Fibroblast of lung (primary cell): ENCODE data around the gene LPGAT1. TPM values are rescaled to one million over a fixed set of nuclear protein-coding genes. Genes with fewer than 3 reads are reported as not detected.
"Not testable (repeated sequence)": the region's sequence is repeated elsewhere in the genome, so short reads cannot be mapped to it uniquely, and the experiment has no call there.

Source experiments
- DNase-seq, 2 donors: peaks; one replicate each; pipeline versions ENCODE4 v3.0.0 to v3.0.0-alpha.2; 2010; ENCODE audit warnings: low read depth in 2 of 2
- H2AFZ ChIP-seq: 2 replicates; pipeline ENCODE4 v1.5.1; 2012; ENCODE audit warnings: low read length, control low read depth, inconsistent platforms
- H3K27ac ChIP-seq: 2 replicates; pipeline ENCODE4 v1.5.1; 2011; ENCODE audit warnings: low read length, control low read depth; ENCODE audit not compliant: insufficient read depth
- H3K27me3 ChIP-seq: 2 replicates; pipeline ENCODE4 v1.5.1; 2011; ENCODE audit warnings: mild to moderate bottlenecking, low read length; ENCODE audit not compliant: control insufficient read depth, insufficient read depth
- H3K36me3 ChIP-seq: 2 replicates; pipeline ENCODE4 v1.5.1; 2011; ENCODE audit warnings: low read length; ENCODE audit not compliant: control insufficient read depth, insufficient read depth
- H3K4me1 ChIP-seq: 2 replicates; pipeline ENCODE4 v1.5.1; 2011; ENCODE audit warnings: low read length; ENCODE audit not compliant: control insufficient read depth, insufficient read depth; ENCODE audit errors: extremely low read depth
- H3K4me2 ChIP-seq: 2 replicates; pipeline ENCODE4 v1.5.1; 2011; ENCODE audit warnings: low read length, control low read depth; ENCODE audit not compliant: insufficient read depth; ENCODE audit errors: extremely low read depth
- H3K4me3 ChIP-seq, 4 experiments: fragments of 200-600 bp in 1 of 4; sonication (generic) in 1 of 4; replicated peaks in 1 of 4; 2 replicates each; pipeline ENCODE4 v1.5.1; 2011 to 2016; ENCODE audit warnings: low read length in 4 of 4, low read depth in 3 of 4, mild to moderate bottlenecking in 3 of 4, control low read depth in 2 of 4, inconsistent platforms in 1 of 4, mixed read lengths in 1 of 4; ENCODE audit not compliant: insufficient read depth in 1 of 4; ENCODE audit errors: control extremely low read depth in 1 of 4
- H3K79me2 ChIP-seq: 2 replicates; pipeline ENCODE4 v1.5.1; 2012; ENCODE audit warnings: mild to moderate bottlenecking, low read length, inconsistent platforms; ENCODE audit not compliant: control insufficient read depth, insufficient read depth
- H3K9ac ChIP-seq: 2 replicates; pipeline ENCODE4 v1.5.1; 2011; ENCODE audit warnings: mild to moderate bottlenecking, low read length, control low read depth; ENCODE audit not compliant: insufficient read depth
- H3K9me3 ChIP-seq: 2 replicates; pipeline ENCODE4 v1.5.1; 2012; ENCODE audit warnings: low read depth, low read length; ENCODE audit not compliant: control insufficient read depth, insufficient read depth
- H4K20me1 ChIP-seq: 2 replicates; pipeline ENCODE4 v1.5.1; 2011; ENCODE audit warnings: low read length; ENCODE audit not compliant: control insufficient read depth, insufficient read depth; ENCODE audit errors: extremely low read depth
- CTCF ChIP-seq, 2 donors: IDR thresholded peaks in 1 of 2; conservative IDR thresholded peaks in 1 of 2; 1 replicate in 1 of 2; 2 replicates in 1 of 2; pipeline ENCODE4 v1.5.1; 2011 to 2012; ENCODE audit warnings: low read length in 2 of 2, control low read depth in 1 of 2, inconsistent platforms in 1 of 2, low read depth in 1 of 2, mild to moderate bottlenecking in 1 of 2
- EZH2 ChIP-seq: IDR thresholded peaks from 2 replicates; pipeline ENCODE4 v1.5.1; 2012; ENCODE audit warnings: low read length, control low read depth, mild to moderate bottlenecking; ENCODE audit errors: missing control alignments
- polyA plus RNA-seq, 2 donors: library from polyadenylated mRNA; depleted of rRNA in 1 of 2; stranded (reverse) in 1 of 2; unstranded in 1 of 2; fragments of >200 nt; gene quantifications; 2 replicates each; pipeline ENCODE4 v1.2.1, GENCODE V29; 2011 to 2012; ENCODE audit warnings: missing spikeins in 1 of 2
- total RNA-seq: library from RNA; depleted of rRNA; stranded (reverse); fragments of >200 nt; gene quantifications from 2 replicates; pipeline ENCODE4 v1.2.1, GENCODE V29; 2014

Gene LPGAT1
- total and polyA plus RNA-seq, 2 donors (not counting 1 experiment from before 2014, with no cell fraction given) = 20.7 to 34.7 TPM

GRCh38 chr1:211876851-211877590 lies 46.5 kb upstream of the LPGAT1 start:
- H3K4me2 ChIP-seq = no peak overlapping the region
- no peak overlapping the region for H3K9ac ChIP-seq
- H3K4me3 ChIP-seq = no peak overlapping the region
- no peak overlapping the region for H3K27ac ChIP-seq
- no peaks in the 10 kb centered on the region for H4K20me1 ChIP-seq
- DNase-seq = peak in 1 of 2 donors; percentile 6
- no peak for TF ChIP-seq EZH2
- H3K9me3 ChIP-seq = no peaks in the 10 kb centered on the region
- no peaks in the 10 kb centered on the region for H3K36me3 ChIP-seq
- H3K4me1 ChIP-seq = no peaks in the 10 kb centered on the region
- H2AFZ ChIP-seq = no peak overlapping the region
- H3K27me3 ChIP-seq = no peaks in the 10 kb centered on the region
- no peaks in the 10 kb centered on the region for H3K79me2 ChIP-seq

DNA sequence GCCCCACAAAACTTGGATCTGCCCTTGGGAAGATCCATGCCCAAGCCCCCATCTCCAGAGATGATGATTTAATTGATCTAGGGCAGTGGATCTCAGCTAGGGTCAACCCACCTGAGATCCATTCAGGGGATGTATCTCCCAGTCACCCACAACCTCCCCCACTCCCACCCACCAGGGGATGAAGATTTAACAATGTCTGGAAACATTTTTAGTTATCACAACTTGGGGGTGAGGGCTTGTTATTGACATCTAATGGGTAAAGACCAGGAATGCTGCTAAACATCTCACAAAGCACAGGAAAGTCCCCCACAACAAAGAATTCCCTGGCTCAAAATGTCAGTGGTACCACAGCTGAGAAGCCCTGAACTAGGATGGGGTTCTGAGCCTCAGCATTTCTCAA lies 45.0 kb upstream of the LPGAT1 start:
- H3K27ac ChIP-seq = no peak overlapping the region
- H3K4me3 ChIP-seq = no peak overlapping the region
- H2AFZ ChIP-seq = no peak overlapping the region
- no peaks in the 10 kb centered on the region for H3K27me3 ChIP-seq
- no peaks in the 10 kb centered on the region for H3K9me3 ChIP-seq
- H3K4me1 ChIP-seq = no peaks in the 10 kb centered on the region
- no peak overlapping the region for H3K9ac ChIP-seq
- no peaks in the 10 kb centered on the region for H3K36me3 ChIP-seq
- H3K4me2 ChIP-seq = no peak overlapping the region
- H4K20me1 ChIP-seq = no peaks in the 10 kb centered on the region
- no peak for DNase-seq
- no peaks in the 10 kb centered on the region for H3K79me2 ChIP-seq
- TF ChIP-seq CTCF (conservative IDR thresholded peaks at IDR 0.05 in 1 of 2, IDR thresholded peaks at IDR 0.05 in 1 of 2; ENCODE audit: low read depth in 1 of 2, low read length in 2 of 2) (no peak), EZH2 (no peak)

- Histone ChIP-seq H2AFZ (no peak overlapping the region), H3K4me3 (no peak overlapping the region), H3K27me3 (no peaks in the 10 kb centered on the region), H3K79me2 (no peaks in the 10 kb centered on the region), H4K20me1 (no peaks in the 10 kb centered on the region), H3K9ac (no peak overlapping the region), H3K27ac (no peak overlapping the region), H3K9me3 (no peaks in the 10 kb centered on the region), H3K4me1 (no peaks in the 10 kb centered on the region), H3K36me3 (no peaks in the 10 kb centered on the region), H3K4me2 (no peak overlapping the region)
- DNase-seq = no peak
- TF ChIP-seq EZH2 (no peak), CTCF (conservative IDR thresholded peaks at IDR 0.05 in 1 of 2, IDR thresholded peaks at IDR 0.05 in 1 of 2; ENCODE audit: low read depth in 1 of 2, low read length in 2 of 2) (no peak)
Measured at GRCh38 chr1:211874521-211875347, 44.2 kb upstream of the LPGAT1 start.

DNA sequence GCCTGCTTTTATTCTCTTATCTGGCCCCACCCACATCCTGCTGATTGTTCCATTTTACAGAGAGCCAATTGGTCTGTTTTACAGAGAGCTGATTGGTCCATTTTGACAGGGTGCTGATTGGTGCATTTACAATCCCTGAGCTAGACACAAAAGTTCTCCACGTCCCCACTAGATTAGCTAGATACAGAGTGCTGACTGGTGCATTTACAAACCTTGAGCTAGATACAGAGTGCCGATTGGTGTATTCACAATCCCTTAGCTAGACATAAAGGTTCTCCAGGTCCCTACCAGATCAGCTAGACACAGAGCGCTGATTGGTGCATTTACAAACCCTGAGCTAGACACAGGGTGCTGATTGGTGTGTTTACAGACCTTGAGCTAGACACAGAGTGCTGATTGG lies 43.2 kb upstream of the LPGAT1 start:
- H3K27ac ChIP-seq, H3K36me3 ChIP-seq, H4K20me1 ChIP-seq, H3K79me2 ChIP-seq, H3K27me3 ChIP-seq, H3K9ac ChIP-seq, H3K4me2 ChIP-seq, H3K4me3 ChIP-seq, DNase-seq, H3K9me3 ChIP-seq, H2AFZ ChIP-seq, H3K4me1 ChIP-seq: not testable (repeated sequence)
